ENCODE data around the gene NSMCE3.

The NSMCE3 gene

DNA sequence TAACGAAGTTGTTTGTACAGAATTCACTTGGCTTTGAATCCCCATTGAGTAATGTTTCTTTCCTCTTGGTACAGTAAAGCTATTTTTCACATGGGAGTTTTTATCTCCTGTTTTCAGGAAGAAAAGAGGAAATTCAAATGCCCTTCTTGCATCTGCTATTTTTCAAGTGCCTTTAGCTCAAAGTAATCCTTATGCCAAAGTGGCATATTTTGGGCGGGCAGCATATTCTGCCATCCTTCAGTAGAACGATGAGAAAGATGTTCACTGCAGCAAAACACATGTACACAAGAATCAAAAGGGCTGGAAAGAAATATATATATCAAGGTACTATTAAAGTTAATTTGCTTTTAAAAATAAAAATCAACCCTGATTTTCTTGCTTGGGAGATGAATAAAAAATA lies 5.3 kb upstream of the NSMCE3 start:
- no peak for ATAC-seq
- no peak for TF ChIP-seq PPARA (CRISPR knock-in tag; IDR thresholded peaks at IDR 0.05; ENCODE audit: borderline replicate concordance)
- TF ChIP-seq ZNF70 (CRISPR knock-in tag; IDR thresholded peaks at IDR 0.05) = no peak
- TF ChIP-seq ZFP3 (CRISPR knock-in tag; IDR thresholded peaks at IDR 0.05) = no peak
- no peak for TF ChIP-seq ZNF565 (CRISPR knock-in tag; conservative IDR thresholded peaks at IDR 0.05; ENCODE audit: low read depth)
- no peak for TF ChIP-seq ESRRG (CRISPR knock-in tag; IDR thresholded peaks at IDR 0.05)
- TF ChIP-seq, protein P1, sequence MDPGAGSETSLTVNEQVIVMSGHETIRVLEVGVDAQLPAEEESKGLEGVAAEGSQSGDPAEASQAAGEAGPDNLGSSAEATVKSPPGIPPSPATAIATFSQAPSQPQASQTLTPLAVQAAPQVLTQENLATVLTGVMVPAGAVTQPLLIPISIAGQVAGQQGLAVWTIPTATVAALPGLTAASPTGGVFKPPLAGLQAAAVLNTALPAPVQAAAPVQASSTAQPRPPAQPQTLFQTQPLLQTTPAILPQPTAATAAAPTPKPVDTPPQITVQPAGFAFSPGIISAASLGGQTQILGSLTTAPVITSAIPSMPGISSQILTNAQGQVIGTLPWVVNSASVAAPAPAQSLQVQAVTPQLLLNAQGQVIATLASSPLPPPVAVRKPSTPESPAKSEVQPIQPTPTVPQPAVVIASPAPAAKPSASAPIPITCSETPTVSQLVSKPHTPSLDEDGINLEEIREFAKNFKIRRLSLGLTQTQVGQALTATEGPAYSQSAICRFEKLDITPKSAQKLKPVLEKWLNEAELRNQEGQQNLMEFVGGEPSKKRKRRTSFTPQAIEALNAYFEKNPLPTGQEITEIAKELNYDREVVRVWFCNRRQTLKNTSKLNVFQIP (CRISPR knock-in tag; IDR thresholded peaks at IDR 0.05; ENCODE audit: borderline replicate concordance, low read depth) = no peak
- no peak for TF ChIP-seq ISL1 (CRISPR knock-in tag; IDR thresholded peaks at IDR 0.05)
- no peak for TF ChIP-seq ZC3H10 (CRISPR knock-in tag; IDR thresholded peaks at IDR 0.05)
- TF ChIP-seq, protein P2, sequence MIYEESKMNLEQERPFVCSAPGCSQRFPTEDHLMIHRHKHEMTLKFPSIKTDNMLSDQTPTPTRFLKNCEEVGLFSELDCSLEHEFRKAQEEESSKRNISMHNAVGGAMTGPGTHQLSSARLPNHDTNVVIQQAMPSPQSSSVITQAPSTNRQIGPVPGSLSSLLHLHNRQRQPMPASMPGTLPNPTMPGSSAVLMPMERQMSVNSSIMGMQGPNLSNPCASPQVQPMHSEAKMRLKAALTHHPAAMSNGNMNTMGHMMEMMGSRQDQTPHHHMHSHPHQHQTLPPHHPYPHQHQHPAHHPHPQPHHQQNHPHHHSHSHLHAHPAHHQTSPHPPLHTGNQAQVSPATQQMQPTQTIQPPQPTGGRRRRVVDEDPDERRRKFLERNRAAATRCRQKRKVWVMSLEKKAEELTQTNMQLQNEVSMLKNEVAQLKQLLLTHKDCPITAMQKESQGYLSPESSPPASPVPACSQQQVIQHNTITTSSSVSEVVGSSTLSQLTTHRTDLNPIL (CRISPR knock-in tag; IDR thresholded peaks at IDR 0.05; ENCODE audit: low read depth) = no peak
- no peak for TF ChIP-seq CSDC2 (CRISPR knock-in tag; IDR thresholded peaks at IDR 0.05)
- no peak for TF ChIP-seq ARNTL (CRISPR knock-in tag; IDR thresholded peaks at IDR 0.05; ENCODE audit: borderline replicate concordance, low read depth)
- TF ChIP-seq RARB (CRISPR knock-in tag; IDR thresholded peaks at IDR 0.05) = no peak
- TF ChIP-seq, protein P3, sequence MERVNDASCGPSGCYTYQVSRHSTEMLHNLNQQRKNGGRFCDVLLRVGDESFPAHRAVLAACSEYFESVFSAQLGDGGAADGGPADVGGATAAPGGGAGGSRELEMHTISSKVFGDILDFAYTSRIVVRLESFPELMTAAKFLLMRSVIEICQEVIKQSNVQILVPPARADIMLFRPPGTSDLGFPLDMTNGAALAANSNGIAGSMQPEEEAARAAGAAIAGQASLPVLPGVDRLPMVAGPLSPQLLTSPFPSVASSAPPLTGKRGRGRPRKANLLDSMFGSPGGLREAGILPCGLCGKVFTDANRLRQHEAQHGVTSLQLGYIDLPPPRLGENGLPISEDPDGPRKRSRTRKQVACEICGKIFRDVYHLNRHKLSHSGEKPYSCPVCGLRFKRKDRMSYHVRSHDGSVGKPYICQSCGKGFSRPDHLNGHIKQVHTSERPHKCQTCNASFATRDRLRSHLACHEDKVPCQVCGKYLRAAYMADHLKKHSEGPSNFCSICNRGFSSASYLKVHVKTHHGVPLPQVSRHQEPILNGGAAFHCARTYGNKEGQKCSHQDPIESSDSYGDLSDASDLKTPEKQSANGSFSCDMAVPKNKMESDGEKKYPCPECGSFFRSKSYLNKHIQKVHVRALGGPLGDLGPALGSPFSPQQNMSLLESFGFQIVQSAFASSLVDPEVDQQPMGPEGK (CRISPR knock-in tag; IDR thresholded peaks at IDR 0.05; ENCODE audit: borderline replicate concordance) = no peak
- no peak for TF ChIP-seq TOX (CRISPR knock-in tag; IDR thresholded peaks at IDR 0.05; ENCODE audit: borderline replicate concordance)
- TF ChIP-seq ZFP30 (CRISPR knock-in tag; IDR thresholded peaks at IDR 0.05) = no peak
- TF ChIP-seq, protein P4, sequence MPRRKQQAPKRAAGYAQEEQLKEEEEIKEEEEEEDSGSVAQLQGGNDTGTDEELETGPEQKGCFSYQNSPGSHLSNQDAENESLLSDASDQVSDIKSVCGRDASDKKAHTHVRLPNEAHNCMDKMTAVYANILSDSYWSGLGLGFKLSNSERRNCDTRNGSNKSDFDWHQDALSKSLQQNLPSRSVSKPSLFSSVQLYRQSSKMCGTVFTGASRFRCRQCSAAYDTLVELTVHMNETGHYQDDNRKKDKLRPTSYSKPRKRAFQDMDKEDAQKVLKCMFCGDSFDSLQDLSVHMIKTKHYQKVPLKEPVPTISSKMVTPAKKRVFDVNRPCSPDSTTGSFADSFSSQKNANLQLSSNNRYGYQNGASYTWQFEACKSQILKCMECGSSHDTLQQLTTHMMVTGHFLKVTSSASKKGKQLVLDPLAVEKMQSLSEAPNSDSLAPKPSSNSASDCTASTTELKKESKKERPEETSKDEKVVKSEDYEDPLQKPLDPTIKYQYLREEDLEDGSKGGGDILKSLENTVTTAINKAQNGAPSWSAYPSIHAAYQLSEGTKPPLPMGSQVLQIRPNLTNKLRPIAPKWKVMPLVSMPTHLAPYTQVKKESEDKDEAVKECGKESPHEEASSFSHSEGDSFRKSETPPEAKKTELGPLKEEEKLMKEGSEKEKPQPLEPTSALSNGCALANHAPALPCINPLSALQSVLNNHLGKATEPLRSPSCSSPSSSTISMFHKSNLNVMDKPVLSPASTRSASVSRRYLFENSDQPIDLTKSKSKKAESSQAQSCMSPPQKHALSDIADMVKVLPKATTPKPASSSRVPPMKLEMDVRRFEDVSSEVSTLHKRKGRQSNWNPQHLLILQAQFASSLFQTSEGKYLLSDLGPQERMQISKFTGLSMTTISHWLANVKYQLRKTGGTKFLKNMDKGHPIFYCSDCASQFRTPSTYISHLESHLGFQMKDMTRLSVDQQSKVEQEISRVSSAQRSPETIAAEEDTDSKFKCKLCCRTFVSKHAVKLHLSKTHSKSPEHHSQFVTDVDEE (CRISPR knock-in tag; IDR thresholded peaks at IDR 0.05) = no peak

DNA sequence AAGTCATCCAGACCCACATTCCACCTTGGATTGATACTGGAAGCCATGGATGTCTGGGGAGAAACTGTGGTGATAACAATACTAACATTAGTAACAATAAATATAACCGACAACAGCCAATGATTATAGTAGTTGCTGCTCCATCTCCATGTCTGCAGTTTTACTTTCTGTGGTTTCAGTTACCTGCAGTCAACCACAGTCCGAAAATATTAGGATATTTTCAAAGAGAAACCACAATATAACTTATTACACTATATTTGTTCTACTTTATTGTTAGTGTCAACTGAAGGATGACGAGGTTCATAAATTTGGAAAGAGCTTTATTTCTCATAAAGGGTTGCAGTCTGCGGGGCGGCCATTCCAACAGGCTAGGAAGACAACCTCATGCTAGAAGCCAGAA lies 2.6 kb upstream of the NSMCE3 start:
- no peak for TF ChIP-seq ZNF565 (CRISPR knock-in tag; conservative IDR thresholded peaks at IDR 0.05; ENCODE audit: low read depth)
- TF ChIP-seq, protein P5, sequence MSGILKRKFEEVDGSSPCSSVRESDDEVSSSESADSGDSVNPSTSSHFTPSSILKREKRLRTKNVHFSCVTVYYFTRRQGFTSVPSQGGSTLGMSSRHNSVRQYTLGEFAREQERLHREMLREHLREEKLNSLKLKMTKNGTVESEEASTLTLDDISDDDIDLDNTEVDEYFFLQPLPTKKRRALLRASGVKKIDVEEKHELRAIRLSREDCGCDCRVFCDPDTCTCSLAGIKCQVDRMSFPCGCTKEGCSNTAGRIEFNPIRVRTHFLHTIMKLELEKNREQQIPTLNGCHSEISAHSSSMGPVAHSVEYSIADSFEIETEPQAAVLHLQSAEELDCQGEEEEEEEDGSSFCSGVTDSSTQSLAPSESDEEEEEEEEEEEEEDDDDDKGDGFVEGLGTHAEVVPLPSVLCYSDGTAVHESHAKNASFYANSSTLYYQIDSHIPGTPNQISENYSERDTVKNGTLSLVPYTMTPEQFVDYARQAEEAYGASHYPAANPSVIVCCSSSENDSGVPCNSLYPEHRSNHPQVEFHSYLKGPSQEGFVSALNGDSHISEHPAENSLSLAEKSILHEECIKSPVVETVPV (CRISPR knock-in tag; IDR thresholded peaks at IDR 0.05) = no peak
- TF ChIP-seq SNAI2 (CRISPR knock-in tag; IDR thresholded peaks at IDR 0.05) = no peak
- TF ChIP-seq, protein P1 (CRISPR knock-in tag; IDR thresholded peaks at IDR 0.05; ENCODE audit: borderline replicate concordance, low read depth) = no peak
- TF ChIP-seq, protein P4 (CRISPR knock-in tag; IDR thresholded peaks at IDR 0.05) = no peak
- no peak for TF ChIP-seq ZFP30 (CRISPR knock-in tag; IDR thresholded peaks at IDR 0.05)
- no peak for TF ChIP-seq OSR1 (CRISPR knock-in tag; IDR thresholded peaks at IDR 0.05)
- no peak for TF ChIP-seq ISL1 (CRISPR knock-in tag; IDR thresholded peaks at IDR 0.05)
- ATAC-seq = no peak

Measured in SK-N-SH treated with all-trans-retinoic acid at 6 μM for 48 hours (cell line).